GM23338 (cell line): ENCODE measurements around the gene PLD6.

Source experiments
- CREB1 ChIP-seq: fragments of 250-450 bp; sonication (Bioruptor Pico); IDR thresholded peaks from 2 replicates; pipeline ENCODE4 v1.5.0; 2020; ENCODE audit warnings: low read depth, mild to moderate bottlenecking, moderate library complexity
- EZH2 ChIP-seq: fragments of 200-600 bp; sonication (generic); IDR thresholded peaks from one replicate; pipeline ENCODE4 v1.8.0; 2017; ENCODE audit warnings: antibody characterized with exemption, mild to moderate bottlenecking, low read depth; ENCODE audit not compliant: unreplicated experiment
- EZH2phosphoT487 ChIP-seq: fragments of 200-600 bp; sonication (generic); IDR thresholded peaks from one replicate; pipeline ENCODE4 v1.8.1; 2018; ENCODE audit warnings: antibody characterized with exemption; ENCODE audit not compliant: unreplicated experiment
- JUNB ChIP-seq: IDR thresholded peaks from one replicate; pipeline ENCODE4 v1.6.1; 2016; ENCODE audit warnings: antibody characterized with exemption; ENCODE audit not compliant: unreplicated experiment
- POLR2AphosphoS5 ChIP-seq: IDR thresholded peaks from 2 replicates; pipeline ENCODE4 v1.6.1; 2016; ENCODE audit warnings: antibody characterized with exemption, low read depth
- ZNF114 ChIP-seq: fragments of 250-450 bp; sonication (Bioruptor Pico); IDR thresholded peaks from 2 replicates; pipeline ENCODE4 v1.5.0; 2020; ENCODE audit warnings: mild to moderate bottlenecking, moderate library complexity
- ZNF331 ChIP-seq: fragments of 250-450 bp; sonication (Bioruptor Pico); IDR thresholded peaks from 2 replicates; pipeline ENCODE4 v1.5.0; 2020; ENCODE audit warnings: low read depth, mild to moderate bottlenecking, moderate library complexity
- TF ChIP-seq, protein P1 (sequence below), 2 experiments: fragments of 200-600 bp in 1 of 2; sonication (generic) in 1 of 2; conservative IDR thresholded peaks; 2 replicates each; pipeline versions ENCODE4 v1.5.1 to v1.6.1; 2016 to 2017; ENCODE audit warnings: antibody characterized with exemption in 2 of 2, low read depth in 2 of 2, mild to moderate bottlenecking in 2 of 2, moderate library complexity in 1 of 2
- TF ChIP-seq, protein P2 (sequence below): IDR thresholded peaks from one replicate; pipeline ENCODE4 v1.6.1; 2018; ENCODE audit warnings: antibody characterized with exemption; ENCODE audit not compliant: unreplicated experiment
- TF ChIP-seq, protein P3 (sequence below): fragments of 250-450 bp; sonication (Bioruptor Pico); IDR thresholded peaks from 2 replicates; pipeline ENCODE4 v1.5.0; 2020; ENCODE audit warnings: mild to moderate bottlenecking, moderate library complexity
- TF ChIP-seq, protein P4 (sequence below): IDR thresholded peaks from 2 replicates; pipeline ENCODE4 v1.6.1; 2016; ENCODE audit warnings: antibody characterized with exemption

DNA sequence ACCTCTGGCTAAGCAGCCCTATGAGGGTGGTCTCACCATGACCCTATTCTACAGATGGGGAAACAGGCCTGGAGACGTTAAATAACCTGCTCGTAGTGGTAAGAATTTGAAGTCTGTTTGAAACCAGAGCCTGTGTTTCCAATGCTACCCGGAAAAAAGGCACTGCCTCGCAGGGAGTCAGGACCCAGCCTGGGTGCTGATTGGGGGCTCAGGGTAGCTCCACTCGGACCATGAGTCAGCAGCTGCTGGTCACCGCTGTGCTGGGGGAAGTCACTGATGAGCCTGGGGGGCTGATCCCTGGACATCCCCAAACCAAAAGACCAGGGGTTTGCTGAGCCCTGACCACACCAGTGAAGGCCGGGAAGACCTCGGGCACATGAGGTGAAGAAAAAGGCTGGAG lies 9.4 kb upstream of the PLD6 start:
- TF ChIP-seq POLR2AphosphoS5 (no peak), EZH2 (no peak), CREB1 (CRISPR knock-in tag) (no peak), ZNF114 (CRISPR knock-in tag) (no peak), EZH2phosphoT487 (no peak), ZNF331 (no peak), JUNB (no peak)
- TF ChIP-seq, protein P1, sequence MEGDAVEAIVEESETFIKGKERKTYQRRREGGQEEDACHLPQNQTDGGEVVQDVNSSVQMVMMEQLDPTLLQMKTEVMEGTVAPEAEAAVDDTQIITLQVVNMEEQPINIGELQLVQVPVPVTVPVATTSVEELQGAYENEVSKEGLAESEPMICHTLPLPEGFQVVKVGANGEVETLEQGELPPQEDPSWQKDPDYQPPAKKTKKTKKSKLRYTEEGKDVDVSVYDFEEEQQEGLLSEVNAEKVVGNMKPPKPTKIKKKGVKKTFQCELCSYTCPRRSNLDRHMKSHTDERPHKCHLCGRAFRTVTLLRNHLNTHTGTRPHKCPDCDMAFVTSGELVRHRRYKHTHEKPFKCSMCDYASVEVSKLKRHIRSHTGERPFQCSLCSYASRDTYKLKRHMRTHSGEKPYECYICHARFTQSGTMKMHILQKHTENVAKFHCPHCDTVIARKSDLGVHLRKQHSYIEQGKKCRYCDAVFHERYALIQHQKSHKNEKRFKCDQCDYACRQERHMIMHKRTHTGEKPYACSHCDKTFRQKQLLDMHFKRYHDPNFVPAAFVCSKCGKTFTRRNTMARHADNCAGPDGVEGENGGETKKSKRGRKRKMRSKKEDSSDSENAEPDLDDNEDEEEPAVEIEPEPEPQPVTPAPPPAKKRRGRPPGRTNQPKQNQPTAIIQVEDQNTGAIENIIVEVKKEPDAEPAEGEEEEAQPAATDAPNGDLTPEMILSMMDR (conservative IDR thresholded peaks at IDR 0.05; ENCODE audit: low read depth in 2 of 2), result no peak
- TF ChIP-seq, protein P2, sequence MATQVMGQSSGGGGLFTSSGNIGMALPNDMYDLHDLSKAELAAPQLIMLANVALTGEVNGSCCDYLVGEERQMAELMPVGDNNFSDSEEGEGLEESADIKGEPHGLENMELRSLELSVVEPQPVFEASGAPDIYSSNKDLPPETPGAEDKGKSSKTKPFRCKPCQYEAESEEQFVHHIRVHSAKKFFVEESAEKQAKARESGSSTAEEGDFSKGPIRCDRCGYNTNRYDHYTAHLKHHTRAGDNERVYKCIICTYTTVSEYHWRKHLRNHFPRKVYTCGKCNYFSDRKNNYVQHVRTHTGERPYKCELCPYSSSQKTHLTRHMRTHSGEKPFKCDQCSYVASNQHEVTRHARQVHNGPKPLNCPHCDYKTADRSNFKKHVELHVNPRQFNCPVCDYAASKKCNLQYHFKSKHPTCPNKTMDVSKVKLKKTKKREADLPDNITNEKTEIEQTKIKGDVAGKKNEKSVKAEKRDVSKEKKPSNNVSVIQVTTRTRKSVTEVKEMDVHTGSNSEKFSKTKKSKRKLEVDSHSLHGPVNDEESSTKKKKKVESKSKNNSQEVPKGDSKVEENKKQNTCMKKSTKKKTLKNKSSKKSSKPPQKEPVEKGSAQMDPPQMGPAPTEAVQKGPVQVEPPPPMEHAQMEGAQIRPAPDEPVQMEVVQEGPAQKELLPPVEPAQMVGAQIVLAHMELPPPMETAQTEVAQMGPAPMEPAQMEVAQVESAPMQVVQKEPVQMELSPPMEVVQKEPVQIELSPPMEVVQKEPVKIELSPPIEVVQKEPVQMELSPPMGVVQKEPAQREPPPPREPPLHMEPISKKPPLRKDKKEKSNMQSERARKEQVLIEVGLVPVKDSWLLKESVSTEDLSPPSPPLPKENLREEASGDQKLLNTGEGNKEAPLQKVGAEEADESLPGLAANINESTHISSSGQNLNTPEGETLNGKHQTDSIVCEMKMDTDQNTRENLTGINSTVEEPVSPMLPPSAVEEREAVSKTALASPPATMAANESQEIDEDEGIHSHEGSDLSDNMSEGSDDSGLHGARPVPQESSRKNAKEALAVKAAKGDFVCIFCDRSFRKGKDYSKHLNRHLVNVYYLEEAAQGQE, result no peak
- TF ChIP-seq, protein P3, sequence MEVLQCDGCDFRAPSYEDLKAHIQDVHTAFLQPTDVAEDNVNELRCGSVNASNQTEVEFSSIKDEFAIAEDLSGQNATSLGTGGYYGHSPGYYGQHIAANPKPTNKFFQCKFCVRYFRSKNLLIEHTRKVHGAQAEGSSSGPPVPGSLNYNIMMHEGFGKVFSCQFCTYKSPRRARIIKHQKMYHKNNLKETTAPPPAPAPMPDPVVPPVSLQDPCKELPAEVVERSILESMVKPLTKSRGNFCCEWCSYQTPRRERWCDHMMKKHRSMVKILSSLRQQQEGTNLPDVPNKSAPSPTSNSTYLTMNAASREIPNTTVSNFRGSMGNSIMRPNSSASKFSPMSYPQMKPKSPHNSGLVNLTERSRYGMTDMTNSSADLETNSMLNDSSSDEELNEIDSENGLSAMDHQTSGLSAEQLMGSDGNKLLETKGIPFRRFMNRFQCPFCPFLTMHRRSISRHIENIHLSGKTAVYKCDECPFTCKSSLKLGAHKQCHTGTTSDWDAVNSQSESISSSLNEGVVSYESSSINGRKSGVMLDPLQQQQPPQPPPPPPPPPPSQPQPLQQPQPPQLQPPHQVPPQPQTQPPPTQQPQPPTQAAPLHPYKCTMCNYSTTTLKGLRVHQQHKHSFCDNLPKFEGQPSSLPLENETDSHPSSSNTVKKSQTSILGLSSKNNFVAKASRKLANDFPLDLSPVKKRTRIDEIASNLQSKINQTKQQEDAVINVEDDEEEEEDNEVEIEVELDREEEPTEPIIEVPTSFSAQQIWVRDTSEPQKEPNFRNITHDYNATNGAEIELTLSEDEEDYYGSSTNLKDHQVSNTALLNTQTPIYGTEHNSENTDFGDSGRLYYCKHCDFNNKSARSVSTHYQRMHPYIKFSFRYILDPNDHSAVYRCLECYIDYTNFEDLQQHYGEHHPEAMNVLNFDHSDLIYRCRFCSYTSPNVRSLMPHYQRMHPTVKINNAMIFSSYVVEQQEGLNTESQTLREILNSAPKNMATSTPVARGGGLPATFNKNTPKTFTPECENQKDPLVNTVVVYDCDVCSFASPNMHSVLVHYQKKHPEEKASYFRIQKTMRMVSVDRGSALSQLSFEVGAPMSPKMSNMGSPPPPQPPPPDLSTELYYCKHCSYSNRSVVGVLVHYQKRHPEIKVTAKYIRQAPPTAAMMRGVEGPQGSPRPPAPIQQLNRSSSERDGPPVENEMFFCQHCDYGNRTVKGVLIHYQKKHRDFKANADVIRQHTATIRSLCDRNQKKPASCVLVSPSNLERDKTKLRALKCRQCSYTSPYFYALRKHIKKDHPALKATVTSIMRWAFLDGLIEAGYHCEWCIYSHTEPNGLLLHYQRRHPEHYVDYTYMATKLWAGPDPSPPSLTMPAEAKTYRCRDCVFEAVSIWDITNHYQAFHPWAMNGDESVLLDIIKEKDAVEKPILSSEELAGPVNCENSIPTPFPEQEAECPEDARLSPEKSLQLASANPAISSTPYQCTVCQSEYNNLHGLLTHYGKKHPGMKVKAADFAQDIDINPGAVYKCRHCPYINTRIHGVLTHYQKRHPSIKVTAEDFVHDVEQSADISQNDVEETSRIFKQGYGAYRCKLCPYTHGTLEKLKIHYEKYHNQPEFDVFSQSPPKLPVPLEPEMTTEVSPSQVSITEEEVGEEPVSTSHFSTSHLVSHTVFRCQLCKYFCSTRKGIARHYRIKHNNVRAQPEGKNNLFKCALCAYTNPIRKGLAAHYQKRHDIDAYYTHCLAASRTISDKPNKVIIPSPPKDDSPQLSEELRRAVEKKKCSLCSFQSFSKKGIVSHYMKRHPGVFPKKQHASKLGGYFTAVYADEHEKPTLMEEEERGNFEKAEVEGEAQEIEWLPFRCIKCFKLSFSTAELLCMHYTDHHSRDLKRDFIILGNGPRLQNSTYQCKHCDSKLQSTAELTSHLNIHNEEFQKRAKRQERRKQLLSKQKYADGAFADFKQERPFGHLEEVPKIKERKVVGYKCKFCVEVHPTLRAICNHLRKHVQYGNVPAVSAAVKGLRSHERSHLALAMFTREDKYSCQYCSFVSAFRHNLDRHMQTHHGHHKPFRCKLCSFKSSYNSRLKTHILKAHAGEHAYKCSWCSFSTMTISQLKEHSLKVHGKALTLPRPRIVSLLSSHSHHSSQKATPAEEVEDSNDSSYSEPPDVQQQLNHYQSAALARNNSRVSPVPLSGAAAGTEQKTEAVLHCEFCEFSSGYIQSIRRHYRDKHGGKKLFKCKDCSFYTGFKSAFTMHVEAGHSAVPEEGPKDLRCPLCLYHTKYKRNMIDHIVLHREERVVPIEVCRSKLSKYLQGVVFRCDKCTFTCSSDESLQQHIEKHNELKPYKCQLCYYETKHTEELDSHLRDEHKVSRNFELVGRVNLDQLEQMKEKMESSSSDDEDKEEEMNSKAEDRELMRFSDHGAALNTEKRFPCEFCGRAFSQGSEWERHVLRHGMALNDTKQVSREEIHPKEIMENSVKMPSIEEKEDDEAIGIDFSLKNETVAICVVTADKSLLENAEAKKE (CRISPR knock-in tag), result no peak
- TF ChIP-seq, protein P4, sequence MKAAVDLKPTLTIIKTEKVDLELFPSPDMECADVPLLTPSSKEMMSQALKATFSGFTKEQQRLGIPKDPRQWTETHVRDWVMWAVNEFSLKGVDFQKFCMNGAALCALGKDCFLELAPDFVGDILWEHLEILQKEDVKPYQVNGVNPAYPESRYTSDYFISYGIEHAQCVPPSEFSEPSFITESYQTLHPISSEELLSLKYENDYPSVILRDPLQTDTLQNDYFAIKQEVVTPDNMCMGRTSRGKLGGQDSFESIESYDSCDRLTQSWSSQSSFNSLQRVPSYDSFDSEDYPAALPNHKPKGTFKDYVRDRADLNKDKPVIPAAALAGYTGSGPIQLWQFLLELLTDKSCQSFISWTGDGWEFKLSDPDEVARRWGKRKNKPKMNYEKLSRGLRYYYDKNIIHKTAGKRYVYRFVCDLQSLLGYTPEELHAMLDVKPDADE, result no peak
